BE2C (cell line): ENCODE results near the gene SREBF2.

Experiments used
- DNase-seq: peaks from one replicate; pipeline ENCODE4 v3.0.0-alpha.2; 2020
- H3K27me3 ChIP-seq: fragments of 250-450 bp; sonication (Bioruptor Pico); 2 replicates; pipeline ENCODE4 v1.5.1; 2020; ENCODE audit warnings: mild to moderate bottlenecking
- H3K36me3 ChIP-seq: fragments of 250-450 bp; sonication (Bioruptor Pico); 2 replicates; pipeline ENCODE4 v1.5.1; 2020; ENCODE audit warnings: mild to moderate bottlenecking
- H3K4me1 ChIP-seq: fragments of 250-450 bp; sonication (Bioruptor Pico); 2 replicates; pipeline ENCODE4 v1.5.1; 2020
- H3K4me3 ChIP-seq: 2 replicates; pipeline ENCODE4 v1.5.1; 2011; ENCODE audit warnings: low read depth, low read length
- H3K9me3 ChIP-seq: fragments of 250-450 bp; sonication (Bioruptor Pico); 2 replicates; pipeline ENCODE4 v1.5.1; 2020
- TF ChIP-seq, protein P1 (sequence below): IDR thresholded peaks from 2 replicates; pipeline ENCODE4 v1.5.1; 2012; ENCODE audit warnings: mild to moderate bottlenecking, low read depth, low read length

Gene SREBF2

DNA sequence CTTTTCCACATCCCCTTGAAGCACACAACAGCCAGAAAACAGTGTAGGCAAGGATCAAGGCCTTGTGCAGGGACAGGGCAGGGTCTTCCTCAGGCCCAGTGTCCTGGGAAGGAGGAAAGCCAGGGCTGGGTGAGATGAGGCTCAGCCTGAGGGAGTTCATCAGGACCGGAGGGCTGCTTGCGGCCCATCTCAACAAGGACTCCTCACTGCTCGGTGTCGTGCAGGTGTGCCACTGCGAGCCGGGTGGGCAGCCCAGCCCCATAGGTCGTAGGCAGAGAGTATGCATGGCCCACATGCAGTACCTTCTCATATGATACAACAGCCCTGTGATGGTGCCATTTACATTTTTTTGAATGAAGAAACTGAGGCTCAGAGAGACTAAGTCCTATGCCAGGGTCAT, 69.1 kb downstream of the SREBF2 start:
- H3K4me3 ChIP-seq: no peak overlapping the region
- no peaks in the 10 kb centered on the region for H3K4me1 ChIP-seq
- no peak for DNase-seq
- TF ChIP-seq, protein P1, sequence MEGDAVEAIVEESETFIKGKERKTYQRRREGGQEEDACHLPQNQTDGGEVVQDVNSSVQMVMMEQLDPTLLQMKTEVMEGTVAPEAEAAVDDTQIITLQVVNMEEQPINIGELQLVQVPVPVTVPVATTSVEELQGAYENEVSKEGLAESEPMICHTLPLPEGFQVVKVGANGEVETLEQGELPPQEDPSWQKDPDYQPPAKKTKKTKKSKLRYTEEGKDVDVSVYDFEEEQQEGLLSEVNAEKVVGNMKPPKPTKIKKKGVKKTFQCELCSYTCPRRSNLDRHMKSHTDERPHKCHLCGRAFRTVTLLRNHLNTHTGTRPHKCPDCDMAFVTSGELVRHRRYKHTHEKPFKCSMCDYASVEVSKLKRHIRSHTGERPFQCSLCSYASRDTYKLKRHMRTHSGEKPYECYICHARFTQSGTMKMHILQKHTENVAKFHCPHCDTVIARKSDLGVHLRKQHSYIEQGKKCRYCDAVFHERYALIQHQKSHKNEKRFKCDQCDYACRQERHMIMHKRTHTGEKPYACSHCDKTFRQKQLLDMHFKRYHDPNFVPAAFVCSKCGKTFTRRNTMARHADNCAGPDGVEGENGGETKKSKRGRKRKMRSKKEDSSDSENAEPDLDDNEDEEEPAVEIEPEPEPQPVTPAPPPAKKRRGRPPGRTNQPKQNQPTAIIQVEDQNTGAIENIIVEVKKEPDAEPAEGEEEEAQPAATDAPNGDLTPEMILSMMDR: no peak
- H3K27me3 ChIP-seq: no peaks in the 10 kb centered on the region
- no peaks in the 10 kb centered on the region for H3K9me3 ChIP-seq
- H3K36me3 ChIP-seq: peaks cover 75% of the 10 kb centered on the region

DNA sequence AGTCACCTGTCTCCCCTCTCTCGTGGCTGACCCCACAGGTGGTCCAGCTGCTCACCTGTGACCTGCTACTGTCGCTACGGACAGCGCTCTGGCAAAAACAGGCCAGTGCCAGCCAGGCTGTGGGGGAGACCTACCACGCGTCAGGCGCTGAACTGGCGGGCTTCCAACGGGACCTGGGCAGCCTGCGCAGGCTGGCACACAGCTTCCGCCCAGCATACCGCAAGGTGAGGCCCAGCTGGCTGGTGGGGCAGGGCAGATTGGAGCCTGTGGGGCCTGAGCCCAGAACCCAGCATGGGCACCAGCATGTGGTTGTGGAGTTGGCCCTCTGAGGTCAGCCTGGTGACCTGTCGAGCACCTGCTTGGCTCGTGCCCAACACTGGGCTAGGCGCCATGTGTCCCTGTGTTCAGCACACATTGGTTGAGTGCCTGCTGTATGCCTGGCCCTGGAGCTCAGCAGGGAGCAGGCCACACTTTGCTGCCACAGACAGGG, 70.1 kb downstream of the SREBF2 start:
- peaks cover 73% of the 10 kb centered on the region for H3K36me3 ChIP-seq
- DNase-seq: no peak
- TF ChIP-seq, protein P1: no peak
- H3K4me1 ChIP-seq: no peaks in the 10 kb centered on the region
- H3K27me3 ChIP-seq: no peaks in the 10 kb centered on the region
- H3K4me3 ChIP-seq: no peak overlapping the region
- no peaks in the 10 kb centered on the region for H3K9me3 ChIP-seq

DNA sequence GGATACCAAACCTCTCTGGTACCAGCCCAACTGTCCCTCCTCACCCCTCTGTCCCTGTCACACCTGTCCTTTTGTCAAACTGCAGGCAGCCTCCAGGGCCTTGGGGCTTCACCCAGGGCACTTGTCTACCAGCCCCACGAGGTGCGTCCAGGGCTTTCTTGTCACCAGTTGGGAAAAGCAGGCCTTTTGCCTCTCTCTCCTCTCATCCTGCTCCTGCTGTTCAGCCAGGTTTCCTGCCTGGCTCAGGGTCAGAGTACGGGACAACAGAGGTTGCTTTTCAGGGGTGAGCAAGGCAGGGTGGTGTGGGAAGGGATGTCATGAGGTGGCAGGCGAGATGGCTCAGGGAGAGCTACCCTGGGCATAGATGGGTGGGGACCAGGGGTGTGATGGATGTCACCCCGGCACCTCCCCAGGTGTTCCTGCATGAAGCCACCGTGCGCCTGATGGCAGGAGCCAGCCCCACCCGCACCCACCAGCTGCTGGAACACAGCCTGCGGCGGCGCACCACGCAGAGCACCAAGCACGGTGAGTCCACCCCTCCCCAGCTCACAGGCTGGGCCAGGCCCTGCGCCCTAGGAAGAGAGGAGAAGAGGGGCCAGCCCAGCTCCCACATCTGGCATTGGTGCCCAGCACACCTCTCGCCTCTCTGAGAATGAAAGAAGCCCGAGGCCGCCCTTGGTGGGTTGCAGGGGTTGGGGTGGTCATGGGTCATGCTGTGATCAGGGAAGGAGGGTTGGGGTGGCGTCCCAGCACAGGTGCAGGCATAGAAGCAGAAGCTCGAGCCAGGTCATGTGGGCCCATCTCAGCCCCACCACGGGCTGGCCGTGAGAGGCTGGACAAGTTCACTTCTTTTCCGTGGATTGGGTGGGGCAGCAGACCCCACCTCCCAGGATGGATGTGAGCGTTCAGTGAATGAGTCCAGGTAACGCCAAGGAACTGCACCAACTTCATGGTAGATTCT, 71.8 kb downstream of the SREBF2 start:
- Histone ChIP-seq H3K9me3 (no peaks in the 10 kb centered on the region), H3K4me3 (no peak overlapping the region), H3K27me3 (peaks cover 8% of the 10 kb centered on the region), H3K36me3 (peaks cover 56% of the 10 kb centered on the region), H3K4me1 (no peaks in the 10 kb centered on the region)
- TF ChIP-seq, protein P1: no peak
- no peak for DNase-seq

DNA sequence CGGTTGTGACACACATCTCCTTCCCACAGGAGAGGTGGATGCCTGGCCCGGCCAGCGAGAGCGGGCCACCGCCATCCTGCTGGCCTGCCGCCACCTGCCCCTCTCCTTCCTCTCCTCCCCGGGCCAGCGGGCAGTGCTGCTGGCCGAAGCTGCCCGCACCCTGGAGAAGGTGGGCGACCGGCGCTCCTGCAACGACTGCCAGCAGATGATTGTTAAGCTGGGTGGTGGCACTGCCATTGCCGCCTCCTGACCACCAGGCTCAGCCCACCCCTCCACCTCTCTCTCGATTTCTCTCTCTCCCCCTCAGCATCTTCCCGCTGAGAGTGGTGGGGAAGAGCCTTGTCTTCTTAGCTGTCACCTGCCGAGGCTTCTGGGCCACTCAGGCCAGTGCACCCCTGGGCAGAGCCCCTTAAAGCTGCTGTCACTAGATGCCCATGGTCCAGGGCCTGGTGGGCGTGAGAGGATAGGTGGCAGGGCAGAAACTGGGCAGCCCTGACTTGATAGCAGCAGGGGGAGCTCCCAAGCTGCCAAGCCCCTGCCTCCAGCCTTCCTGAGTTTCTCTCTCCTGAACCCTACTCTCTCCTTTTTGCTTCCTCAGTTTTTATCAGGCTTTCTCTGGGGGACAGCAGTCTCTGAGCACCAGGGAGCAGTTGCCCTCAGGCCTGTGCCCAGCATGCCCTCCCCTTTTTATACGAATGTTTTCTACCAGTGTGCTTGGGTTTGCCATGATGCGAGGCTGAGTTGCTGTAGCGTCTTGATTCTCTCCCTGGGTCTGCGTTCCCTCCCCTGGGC, 72.7 kb downstream of the SREBF2 start:
- no peak for DNase-seq
- TF ChIP-seq, protein P1: no peak
- Histone ChIP-seq H3K4me1 (no peaks in the 10 kb centered on the region), H3K36me3 (peaks cover 47% of the 10 kb centered on the region), H3K9me3 (no peaks in the 10 kb centered on the region), H3K27me3 (peaks cover 17% of the 10 kb centered on the region), H3K4me3 (no peak overlapping the region)

DNA sequence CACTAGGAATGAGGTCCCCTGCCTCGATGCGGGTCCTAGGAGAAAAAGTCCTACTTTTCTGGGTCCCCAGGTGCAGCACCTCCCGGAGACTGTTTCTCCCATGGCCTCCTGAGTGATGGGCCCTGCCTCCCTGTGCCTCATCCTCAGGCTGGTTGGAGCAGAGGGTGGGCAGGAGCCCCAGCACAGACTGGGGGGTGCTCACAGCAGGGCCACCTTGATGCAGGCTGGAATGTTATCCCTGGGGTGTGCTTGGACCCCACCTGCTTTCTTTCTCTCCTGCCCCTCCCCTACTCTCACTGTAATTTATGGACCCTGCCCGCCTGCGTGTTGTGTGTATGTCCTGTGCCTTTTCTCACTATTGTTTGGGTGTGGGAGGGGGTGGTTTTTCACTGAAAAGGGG, 73.9 kb downstream of the SREBF2 start:
- Histone ChIP-seq H3K4me3 (no peak overlapping the region), H3K4me1 (no peaks in the 10 kb centered on the region), H3K9me3 (no peaks in the 10 kb centered on the region), H3K27me3 (peaks cover 29% of the 10 kb centered on the region), H3K36me3 (peaks cover 40% of the 10 kb centered on the region)
- TF ChIP-seq, protein P1: no peak
- DNase-seq: no peak
